GM19025 (cell line): ENCODE measurements around the gene UBXN7.
"Not testable (repeated sequence)": the region's sequence is repeated elsewhere in the genome, so short reads cannot be mapped to it uniquely, and the experiment has no call there.

Experiments used
- ATAC-seq: cut with Tn5 transposase; IDR thresholded peaks from one replicate; pipeline ENCODE4 v1.9.1; 2021; ENCODE audit warnings: mild to moderate bottlenecking, low read depth, moderate library complexity; ENCODE audit not compliant: unreplicated experiment

UBXN7 gene

GRCh38 chr3:196357905-196358304 lies 74.3 kb downstream of the UBXN7 start:
- no peak for ATAC-seq

GRCh38 chr3:196356556-196356955 lies 75.7 kb downstream of the UBXN7 start:
- no peak for ATAC-seq

- ATAC-seq = no peak
Measured at GRCh38 chr3:196355668-196356067, 76.6 kb downstream of the UBXN7 start.

- ATAC-seq = no peak
Measured at GRCh38 chr3:196354132-196354531, 78.1 kb downstream of the UBXN7 start.

- no peak for ATAC-seq
Measured at GRCh38 chr3:196351541-196351940, 80.7 kb downstream of the UBXN7 start.

- no peak for ATAC-seq
Measured at GRCh38 chr3:196350067-196350466, 82.2 kb downstream of the UBXN7 start.

- no peak for ATAC-seq
Measured at GRCh38 chr3:196348698-196349097, 83.5 kb downstream of the UBXN7 start.

- ATAC-seq = no peak
Measured at GRCh38 chr3:196344663-196345062, 87.6 kb downstream of the UBXN7 start.

GRCh38 chr3:196343917-196344316 lies 88.3 kb downstream of the UBXN7 start:
- not testable (repeated sequence) for ATAC-seq

GRCh38 chr3:196341137-196341536 lies 91.1 kb downstream of the UBXN7 start:
- ATAC-seq = no peak

- no peak for ATAC-seq
Measured at GRCh38 chr3:196340466-196340865, 91.8 kb downstream of the UBXN7 start.

GRCh38 chr3:196339493-196340254 lies 92.6 kb downstream of the UBXN7 start:
- no peak for ATAC-seq

- ATAC-seq = no peak
Measured at GRCh38 chr3:196339044-196339443, 93.2 kb downstream of the UBXN7 start.

- ATAC-seq = no peak
Measured at GRCh38 chr3:196336319-196337145, 95.7 kb downstream of the UBXN7 start.

- ATAC-seq = no peak
Measured at GRCh38 chr3:196335503-196335948, 96.7 kb downstream of the UBXN7 start.

GRCh38 chr3:196334982-196335381 lies 97.2 kb downstream of the UBXN7 start:
- no peak for ATAC-seq

- no peak for ATAC-seq
Measured at GRCh38 chr3:196332168-196332567, 100.1 kb downstream of the UBXN7 start.

- ATAC-seq = no peak
Measured at GRCh38 chr3:196327405-196327804, 104.8 kb downstream of the UBXN7 start.

- no peak for ATAC-seq
Measured at GRCh38 chr3:196326936-196327335, 105.3 kb downstream of the UBXN7 start.

GRCh38 chr3:196323691-196324090 lies 108.5 kb downstream of the UBXN7 start:
- ATAC-seq = no peak

GRCh38 chr3:196323016-196323415 lies 109.2 kb downstream of the UBXN7 start:
- ATAC-seq = no peak

GRCh38 chr3:196321162-196321561 lies 111.1 kb downstream of the UBXN7 start:
- no peak for ATAC-seq
